SU-DHL-6 (cell line): ENCODE data around the gene HDGF.

Experiments used
- H2AFZ ChIP-seq: fragments of 200-600 bp; sonication (generic); 2 replicates; pipeline ENCODE4 v1.6.1; 2014; ENCODE audit warnings: low read depth, mild to moderate bottlenecking, moderate library complexity, mixed read lengths, antibody characterized with exemption, low read length; ENCODE audit not compliant: severe bottlenecking
- H3F3A ChIP-seq: fragments of 200-600 bp; shearing (Covaris generic); 2 replicates; pipeline ENCODE4 v1.6.0; 2016; ENCODE audit warnings: antibody characterized with exemption, mild to moderate bottlenecking; ENCODE audit not compliant: insufficient read depth
- H3K27ac ChIP-seq: fragments of 200-600 bp; sonication (generic); 2 replicates; pipeline ENCODE4 v1.5.1; 2016; ENCODE audit warnings: low read depth, mild to moderate bottlenecking, low read length, moderate library complexity, mixed read lengths
- H3K27me3 ChIP-seq: fragments of 200-600 bp; sonication (generic), shearing (Covaris generic); 2 replicates; pipeline ENCODE4 v1.6.0; 2014; ENCODE audit warnings: mild to moderate bottlenecking, low read length
- H3K36me3 ChIP-seq: fragments of 200-600 bp; sonication (generic); 2 replicates; pipeline ENCODE4 v1.6.1; 2014; ENCODE audit warnings: mild to moderate bottlenecking, low read length, mixed read lengths
- H3K4me2 ChIP-seq: fragments of 300-600, 200-600 bp; shearing (Covaris generic), sonication (generic); 2 replicates; pipeline ENCODE4 v1.6.0; 2014; ENCODE audit warnings: low read length, low read depth, mild to moderate bottlenecking; ENCODE audit not compliant: poor library complexity, severe bottlenecking
- H3K4me3 ChIP-seq: fragments of 200-600 bp; sonication (generic); 2 replicates; pipeline ENCODE4 v1.5.1; 2014; ENCODE audit warnings: antibody characterized with exemption, low read length, mild to moderate bottlenecking, mixed read lengths; ENCODE audit not compliant: insufficient read depth, poor library complexity, severe bottlenecking
- H3K79me2 ChIP-seq: fragments of 200-600 bp; sonication (generic); 2 replicates; pipeline ENCODE4 v1.6.1; 2014; ENCODE audit warnings: mild to moderate bottlenecking, low read length, moderate library complexity; ENCODE audit not compliant: insufficient read depth
- H3K9ac ChIP-seq: fragments of 200-600 bp; sonication (generic); 2 replicates; pipeline ENCODE4 v1.7.0; 2014; ENCODE audit warnings: mild to moderate bottlenecking, low read length
- H3K9me2 ChIP-seq: fragments of 200-600 bp; sonication (generic); replicated peaks from 2 replicates; pipeline ENCODE4 v1.6.1; 2014; ENCODE audit warnings: low read length; ENCODE audit not compliant: insufficient read depth
- H3K9me3 ChIP-seq: fragments of 200-600 bp; sonication (generic); 2 replicates; pipeline ENCODE4 v1.6.1; 2014; ENCODE audit warnings: low read length, mixed read lengths; ENCODE audit not compliant: insufficient read depth
- H4K20me1 ChIP-seq: fragments of 200-600 bp; sonication (generic); 2 replicates; pipeline ENCODE4 v1.6.1; 2014; ENCODE audit warnings: low read depth, mild to moderate bottlenecking, antibody characterized with exemption, low read length, moderate library complexity, mixed read lengths
- CTCF ChIP-seq: fragments of 200-600 bp; sonication (generic); IDR thresholded peaks from one replicate; pipeline ENCODE4 v1.5.1; 2017; ENCODE audit warnings: antibody characterized with exemption, mild to moderate bottlenecking, low read length, moderate library complexity; ENCODE audit not compliant: insufficient read depth, poor library complexity, severe bottlenecking
- EZH2phosphoT487 ChIP-seq: fragments of 200-600 bp; sonication (generic), shearing (Covaris generic); conservative IDR thresholded peaks from 2 replicates; pipeline ENCODE4 v1.6.1; 2018; ENCODE audit warnings: mild to moderate bottlenecking, antibody characterized with exemption, low read length, moderate library complexity, mixed read lengths

HDGF gene

GRCh38 chr1:156708218-156708661 is 43.2 kb downstream of the HDGF start:
- Histone ChIP-seq H3K79me2 (no peaks in the 10 kb centered on the region), H3K27ac (no peak overlapping the region), H4K20me1 (no peaks in the 10 kb centered on the region), H3K4me2 (no peak overlapping the region), H2AFZ (no peak overlapping the region), H3K9ac (no peak overlapping the region), H3K36me3 (no peaks in the 10 kb centered on the region), H3K9me2 (no peaks in the 10 kb centered on the region), H3K27me3 (no peaks in the 10 kb centered on the region), H3K9me3 (no peaks in the 10 kb centered on the region), H3F3A (no peaks in the 10 kb centered on the region), H3K4me3 (no peak overlapping the region)
- no peak for TF ChIP-seq CTCF
- TF ChIP-seq EZH2phosphoT487: no peak

- no peak overlapping the region for H3K9ac ChIP-seq
- no peak overlapping the region for H3K27ac ChIP-seq
- no peak overlapping the region for H2AFZ ChIP-seq
- H3K36me3 ChIP-seq: no peaks in the 10 kb centered on the region
- H3K4me3 ChIP-seq: no peak overlapping the region
- TF ChIP-seq CTCF (no peak), EZH2phosphoT487 (no peak)
- no peaks in the 10 kb centered on the region for H3K27me3 ChIP-seq
- no peaks in the 10 kb centered on the region for H3K79me2 ChIP-seq
- no peak overlapping the region for H3K4me2 ChIP-seq
- no peaks in the 10 kb centered on the region for H3K9me2 ChIP-seq
- H3F3A ChIP-seq: no peaks in the 10 kb centered on the region
- H4K20me1 ChIP-seq: no peaks in the 10 kb centered on the region
- no peaks in the 10 kb centered on the region for H3K9me3 ChIP-seq
Observed at GRCh38 chr1:156707417-156708217, 43.9 kb downstream of the HDGF start.

DNA sequence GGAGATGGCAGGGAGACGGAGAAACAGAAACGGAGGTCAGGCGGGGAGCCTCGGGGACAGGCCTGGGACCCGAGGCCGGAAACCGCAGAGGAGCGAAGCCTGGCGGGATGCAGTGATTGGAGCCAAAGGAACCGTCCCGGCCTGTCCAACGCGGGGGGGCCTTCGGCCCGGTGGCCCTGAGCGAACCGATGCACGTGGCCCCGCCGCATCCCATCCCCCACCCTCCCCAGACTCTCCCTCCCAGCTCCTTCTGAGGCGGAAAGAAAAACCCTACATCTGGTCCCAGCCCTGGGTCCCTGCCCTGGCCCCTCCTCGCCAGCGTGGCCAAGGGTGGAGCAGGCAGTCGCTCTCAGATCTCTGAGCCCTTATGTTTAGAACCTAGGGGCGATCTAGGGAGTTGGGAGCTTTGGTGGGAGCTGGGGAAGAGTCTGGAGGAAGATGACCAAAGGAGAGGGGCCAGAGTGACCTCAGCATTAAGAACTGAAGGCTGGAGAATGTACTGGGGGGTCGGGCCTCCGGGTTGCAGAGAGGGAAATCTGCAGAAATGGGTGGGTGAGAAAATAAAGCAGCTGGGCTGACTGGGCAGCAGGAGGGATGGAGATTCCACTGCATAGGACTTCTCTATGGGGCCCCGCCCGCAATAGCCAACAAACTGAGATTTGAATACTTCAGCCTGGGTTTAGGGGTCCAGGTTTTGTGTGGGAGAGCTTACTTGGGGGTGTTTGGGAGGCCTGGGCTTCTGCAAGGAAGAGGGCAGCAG is 44.6 kb downstream of the HDGF start:
- Histone ChIP-seq H2AFZ (no peak overlapping the region), H3K4me2 (peak overlapping the region; percentile 51)

More for the DNA sequence above, 44.6 kb downstream of the HDGF start:
- no peak overlapping the region for H3K9ac ChIP-seq
- no peaks in the 10 kb centered on the region for H3K36me3 ChIP-seq
- no peaks in the 10 kb centered on the region for H3F3A ChIP-seq
- no peaks in the 10 kb centered on the region for H3K9me2 ChIP-seq
- H3K27ac ChIP-seq: no peak overlapping the region
- no peaks in the 10 kb centered on the region for H3K27me3 ChIP-seq
- H3K9me3 ChIP-seq: no peaks in the 10 kb centered on the region
- H4K20me1 ChIP-seq: no peaks in the 10 kb centered on the region
- H3K79me2 ChIP-seq: no peaks in the 10 kb centered on the region
- no peak for TF ChIP-seq EZH2phosphoT487
- no peak for TF ChIP-seq CTCF
- no peak overlapping the region for H3K4me3 ChIP-seq
